Naive thymus-derived CD4-positive, alpha-beta T cell (primary cell): ENCODE data around the gene MYH15. TPM values are rescaled to one million over a fixed set of nuclear protein-coding genes. Genes with fewer than 3 reads are reported as not detected.

Experiments
- ATAC-seq: fragments of 150-1000 bp; cut with Tn5 transposase; 2 replicates; pipeline ENCODE4 v1.10.0; 2021; ENCODE audit warnings: mild to moderate bottlenecking, moderate library complexity
- CTCF ChIA-PET: fragments of 350-600 bp; sonication (Branson Sonifier 250); formaldehyde crosslinking; loops from one replicate; lab custom pipeline; 2021; ENCODE audit warnings: antibody characterized with exemption; lab: Charles Lee
- POLR2A ChIA-PET: fragments of 350-600 bp; sonication (Branson Sonifier 250); formaldehyde crosslinking; loops from one replicate; lab custom pipeline; 2021; ENCODE audit warnings: antibody characterized with exemption, inconsistent platforms; lab: Charles Lee
- DNase-seq, 9 donors: peaks; one replicate each; pipeline versions ENCODE4 v3.0.0 to v3.0.0-alpha.2; 2020 to 2022; ENCODE audit warnings: mixed read lengths in 1 of 9
- H3K27ac ChIP-seq: one replicate; pipeline ENCODE4 v1.7.0; 2013; ENCODE audit warnings: mild to moderate bottlenecking, low read depth, low read length, moderate library complexity
- H3K27me3 ChIP-seq, 2 donors: one replicate each; pipeline ENCODE4 v1.7.0; 2013; ENCODE audit warnings: low read length in 2 of 2, mild to moderate bottlenecking in 2 of 2, moderate library complexity in 2 of 2; ENCODE audit not compliant: control insufficient read depth in 2 of 2, insufficient read depth in 2 of 2
- H3K36me3 ChIP-seq, 3 experiments: 1 replicate in 2 of 3; 2 replicates in 1 of 3; pipeline ENCODE4 v1.7.0; 2013; ENCODE audit warnings: low read length in 3 of 3, mild to moderate bottlenecking in 3 of 3, moderate library complexity in 1 of 3; ENCODE audit not compliant: insufficient read depth in 3 of 3, control insufficient read depth in 2 of 3
- H3K4me1 ChIP-seq, 2 donors: one replicate each; pipeline ENCODE4 v1.7.0; 2013; ENCODE audit warnings: low read length in 2 of 2, mild to moderate bottlenecking in 2 of 2, moderate library complexity in 1 of 2; ENCODE audit not compliant: control insufficient read depth in 2 of 2, insufficient read depth in 2 of 2
- H3K4me3 ChIP-seq: 2 replicates; pipeline ENCODE4 v1.7.0; 2013; ENCODE audit warnings: mild to moderate bottlenecking, low read length
- H3K9me3 ChIP-seq, 3 experiments: 1 replicate in 2 of 3; 2 replicates in 1 of 3; pipeline ENCODE4 v1.7.0; 2013; ENCODE audit warnings: low read length in 3 of 3; ENCODE audit not compliant: control insufficient read depth in 2 of 3
- H3K27ac Mint-ChIP-seq, 9 donors: one replicate each; pipeline ENCODE4 v1.8.0; 2020 to 2022; ENCODE audit warnings: mixed read lengths in 9 of 9, mild to moderate bottlenecking in 8 of 9, moderate library complexity in 5 of 9, inconsistent platforms in 2 of 9
- H3K27me3 Mint-ChIP-seq, 5 donors: one replicate each; pipeline ENCODE4 v1.8.0; 2021 to 2022; ENCODE audit warnings: mixed read lengths in 5 of 5, mild to moderate bottlenecking in 1 of 5
- H3K36me3 Mint-ChIP-seq, 5 donors: one replicate each; pipeline ENCODE4 v1.8.0; 2020 to 2022; ENCODE audit warnings: mixed read lengths in 5 of 5, mild to moderate bottlenecking in 3 of 5, inconsistent platforms in 1 of 5
- H3K4me1 Mint-ChIP-seq, 7 donors: one replicate each; pipeline ENCODE4 v1.8.0; 2020 to 2022; ENCODE audit warnings: mixed read lengths in 7 of 7, mild to moderate bottlenecking in 3 of 7, inconsistent platforms in 1 of 7
- H3K4me3 Mint-ChIP-seq, 10 donors: one replicate each; pipeline ENCODE4 v1.8.0; 2020 to 2022; ENCODE audit warnings: mild to moderate bottlenecking in 10 of 10, mixed read lengths in 10 of 10, moderate library complexity in 6 of 10, inconsistent platforms in 2 of 10
- H3K9me3 Mint-ChIP-seq, 11 donors: one replicate each; pipeline ENCODE4 v1.8.0; 2020 to 2022; ENCODE audit warnings: mixed read lengths in 11 of 11, mild to moderate bottlenecking in 4 of 11, inconsistent platforms in 1 of 11, moderate library complexity in 1 of 11
- intact Hi-C, 2 donors: fragments of 100-400 bp; cut with micrococcal nuclease; formaldehyde crosslinking; loops; one replicate each; pipeline ENCODE4 v1.15.1; 2023
- polyA plus RNA-seq, 2 donors: library from polyadenylated mRNA; unstranded; fragments of 300-500 nt; fragmentation: Illumina TruSeq; gene quantifications; one replicate each; pipeline ENCODE4 v1.2.3, GENCODE V29; 2021
- total RNA-seq, 6 experiments: library from RNA in 5 of 6; stranded (reverse) in 5 of 6; gene quantifications; 1 replicate in 5 of 6; 2 replicates in 1 of 6; pipeline ENCODE4 v1.2.3 and lab custom pipeline; 2021 to 2026

MYH15 gene
- total RNA-seq (under 1 TPM in 4 of 5 experiments, not detected in 1; 0.05 to 0.29 (median 0.10) TPM), polyA plus RNA-seq (not detected), total RNA-seq (lab: John Stamatoyannopoulos, UW) (not detected)

GRCh38 chr3:108510496-108510895 is at the start of gene MYH15:
MYH15 (minus strand) TSS chr3:108510596; CDS start chr3:108510530, 66 bp downstream.
- Mint-ChIP-seq H3K27ac (no peak within 1 kb of the TSS), H3K9me3 (no peaks in the 10 kb centered on the region), H3K36me3 (no peaks in the 10 kb centered on the region), H3K4me3 (no peak within 1 kb of the TSS), H3K27me3 (peaks cover 0 to 7% (median 0%) of the 10 kb centered on the region in 5 donors), H3K4me1 (peaks cover 0 to 4% (median 0%) of the 10 kb centered on the region in 7 donors)
- DNase-seq (no peak), ATAC-seq (no peak)
- H3K27me3 ChIP-seq: no peaks in the 10 kb centered on the region
- no peaks in the 10 kb centered on the region for H3K36me3 ChIP-seq
- no peak within 1 kb of the TSS for H3K4me3 ChIP-seq
- ChIA-PET POLR2A (no interaction called here), CTCF (no interaction called here)
- intact Hi-C loops: no loop called here
- H3K27ac ChIP-seq: no peak within 1 kb of the TSS
- no peaks in the 10 kb centered on the region for H3K9me3 ChIP-seq
- H3K4me1 ChIP-seq: no peaks in the 10 kb centered on the region

DNA sequence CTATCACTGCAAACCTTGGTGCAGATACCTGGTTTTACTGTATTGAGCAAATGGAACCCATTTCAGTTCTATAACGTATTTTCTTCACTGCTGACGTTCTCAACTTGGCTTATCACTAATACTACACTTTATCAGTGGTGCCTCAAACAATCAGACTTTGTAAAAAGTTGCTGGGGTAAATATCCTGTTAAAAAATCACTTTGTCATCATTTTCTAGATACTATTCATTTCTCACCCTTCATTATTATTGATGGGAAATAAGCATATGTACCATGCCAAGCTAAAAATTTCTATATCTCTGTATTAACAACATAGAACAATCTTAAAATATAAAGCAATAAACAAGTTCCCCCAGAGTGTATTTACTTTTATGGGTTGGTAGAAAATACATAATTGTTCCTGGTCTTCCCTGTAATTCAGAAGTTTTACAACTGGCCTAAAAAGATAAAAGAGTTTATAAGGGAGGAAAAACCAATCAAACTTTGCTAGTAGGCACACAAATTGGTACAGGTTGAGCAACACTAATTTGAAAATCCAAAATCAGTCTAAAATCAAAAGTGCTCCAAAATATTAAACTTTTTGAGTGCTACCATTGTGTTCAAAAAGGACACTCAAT is 45.7 kb upstream of the MYH15 start:
- no peak for DNase-seq
- H3K27me3 ChIP-seq: no peaks in the 10 kb centered on the region
- Mint-ChIP-seq H3K4me3 (no peak overlapping the region), H3K27ac (no peak overlapping the region), H3K36me3 (peaks cover 0 to 23% (median 11%) of the 10 kb centered on the region in 5 donors), H3K4me1 (peaks cover 0 to 12% (median 0%) of the 10 kb centered on the region in 7 donors), H3K9me3 (no peaks in the 10 kb centered on the region), H3K27me3 (no peaks in the 10 kb centered on the region)
- H3K36me3 ChIP-seq: no peaks in the 10 kb centered on the region
- ChIA-PET POLR2A (no interaction called here), CTCF (interaction anchor here (0.6 kb wide), 1 partner anchor 358 kb away, joined by 3 read pairs; no protein-coding TSS in a partner anchor)
- H3K9me3 ChIP-seq: no peaks in the 10 kb centered on the region
- ATAC-seq: no peak
- H3K4me1 ChIP-seq: no peaks in the 10 kb centered on the region
- no peak overlapping the region for H3K4me3 ChIP-seq
- intact Hi-C loops: loop anchor here in 1 of 2 donors (10.0 kb wide), 1 partner anchor 801 kb away; no protein-coding TSS in a partner anchor
- H3K27ac ChIP-seq: no peak overlapping the region

DNA sequence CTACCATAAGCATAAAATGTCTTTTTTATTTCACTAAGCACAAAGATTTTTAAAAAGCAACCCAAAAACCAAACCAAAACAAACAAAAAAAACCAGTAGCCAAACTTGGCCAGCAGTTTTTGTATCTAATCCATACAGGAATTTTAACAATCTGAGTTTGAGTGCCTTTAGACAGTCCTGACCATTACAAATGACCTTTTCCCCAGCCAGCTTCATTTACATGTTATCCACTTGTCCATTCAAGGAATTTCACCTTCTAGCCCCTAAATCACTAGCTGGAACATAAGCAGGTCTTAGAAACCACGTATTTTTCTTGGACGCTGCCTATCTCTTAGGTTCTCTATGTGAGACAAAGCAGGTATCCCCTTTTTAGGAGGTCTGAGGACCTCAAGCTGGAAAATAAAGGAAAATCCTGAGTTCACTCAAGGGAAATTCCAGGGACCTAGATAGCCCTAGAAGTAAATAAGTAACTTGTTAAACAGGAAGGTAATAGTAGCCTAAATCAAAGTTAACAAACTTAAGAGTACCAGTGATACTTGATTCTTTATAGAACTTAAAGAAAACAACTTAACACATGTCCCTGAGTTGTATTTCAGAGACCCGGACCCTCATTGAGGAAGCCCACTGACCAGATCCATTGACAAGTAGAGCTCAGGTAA is 44.6 kb upstream of the MYH15 start:
- intact Hi-C loops: loop anchor here (5.0 to 10.0 kb wide), 6 partner anchors 403 to 1123 kb away; no protein-coding TSS in a partner anchor
- H3K27ac ChIP-seq: no peak overlapping the region
- H3K4me3 ChIP-seq: no peak overlapping the region
- Mint-ChIP-seq H3K27me3 (no peaks in the 10 kb centered on the region), H3K36me3 (peaks cover 0 to 19% (median 11%) of the 10 kb centered on the region in 5 donors), H3K27ac (peak overlapping the region in 2 of 9 donors; percentile 14 to 19), H3K9me3 (no peaks in the 10 kb centered on the region), H3K4me3 (no peak overlapping the region), H3K4me1 (peaks cover 0 to 12% (median 0%) of the 10 kb centered on the region in 7 donors)
- POLR2A ChIA-PET: no interaction called here
- H3K9me3 ChIP-seq: no peaks in the 10 kb centered on the region
- no peaks in the 10 kb centered on the region for H3K27me3 ChIP-seq
- DNase-seq (no peak), ATAC-seq (no peak)
- CTCF ChIA-PET: interaction anchor here (0.6 kb wide), 1 partner anchor 64 kb away, joined by 3 read pairs; no protein-coding TSS in a partner anchor
- H3K36me3 ChIP-seq: no peaks in the 10 kb centered on the region
- H3K4me1 ChIP-seq: no peaks in the 10 kb centered on the region

DNA sequence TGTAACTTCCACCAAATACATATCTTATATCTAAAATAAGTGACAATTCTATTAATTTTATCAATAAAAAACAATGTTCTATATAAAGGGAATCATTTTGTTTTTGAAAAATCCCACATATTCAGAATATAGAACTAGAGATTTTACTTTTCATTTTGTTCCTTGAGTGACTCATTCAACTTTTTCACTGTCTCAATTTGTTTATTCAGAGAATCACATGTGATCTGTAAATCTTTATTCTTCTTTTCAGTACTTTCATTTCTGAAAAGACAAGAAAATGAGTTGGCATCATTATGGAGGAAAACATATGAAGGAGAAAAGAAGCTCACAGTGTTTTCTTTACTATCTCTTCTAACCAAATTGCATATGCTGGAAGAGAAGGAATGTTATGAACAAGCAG is 43.8 kb upstream of the MYH15 start:
- DNase-seq (no peak), ATAC-seq (no peak)
- intact Hi-C loops: loop anchor here (5.0 to 10.0 kb wide), 6 partner anchors 402 to 1122 kb away; no protein-coding TSS in a partner anchor
- Histone ChIP-seq H3K27me3 (no peaks in the 10 kb centered on the region), H3K4me1 (no peaks in the 10 kb centered on the region), H3K4me3 (no peak overlapping the region), H3K9me3 (no peaks in the 10 kb centered on the region), H3K36me3 (no peaks in the 10 kb centered on the region), H3K27ac (no peak overlapping the region)
- CTCF ChIA-PET: no interaction called here
- H3K4me1 Mint-ChIP-seq: peaks cover 0 to 10% (median 0%) of the 10 kb centered on the region in 7 donors
- POLR2A ChIA-PET: no interaction called here
- H3K27ac Mint-ChIP-seq: no peak overlapping the region
- no peaks in the 10 kb centered on the region for H3K27me3 Mint-ChIP-seq
- no peaks in the 10 kb centered on the region for H3K9me3 Mint-ChIP-seq
- H3K36me3 Mint-ChIP-seq: peaks cover 0 to 18% (median 9%) of the 10 kb centered on the region in 5 donors
- H3K4me3 Mint-ChIP-seq: no peak overlapping the region

GRCh38 chr3:108552267-108553159 is 42.1 kb upstream of the MYH15 start:
- POLR2A ChIA-PET: interaction anchor here (1.0 kb wide), 1 partner anchor 37 kb away, joined by 3 read pairs; the partner anchor contains the start of genes CIP2A and DZIP3
- H3K4me1 Mint-ChIP-seq: peaks cover 0 to 12% (median 0%) of the 10 kb centered on the region in 7 donors
- no peaks in the 10 kb centered on the region for H3K4me1 ChIP-seq
- DNase-seq: peak in 7 of 9 donors; percentile 4 to 40 (median 28)
- no peaks in the 10 kb centered on the region for H3K9me3 Mint-ChIP-seq
- H3K27me3 Mint-ChIP-seq: no peaks in the 10 kb centered on the region
- no peak overlapping the region for H3K27ac Mint-ChIP-seq
- peak; percentile 66 for ATAC-seq
- CTCF ChIA-PET: interaction anchor here (0.6 to 2.6 kb wide), 18 partner anchors 9 to 877 kb away, joined by 3 to 9 read pairs (median 4); partner anchors contain the start of genes CIP2A and DZIP3
- H3K9me3 ChIP-seq: no peaks in the 10 kb centered on the region
- H3K4me3 Mint-ChIP-seq: no peak overlapping the region
- no peaks in the 10 kb centered on the region for H3K27me3 ChIP-seq
- no peak overlapping the region for H3K4me3 ChIP-seq
- intact Hi-C loops: loop anchor here (1.0 to 10.0 kb wide), 13 partner anchors 36 to 1316 kb away; partner anchors contain the start of genes CIP2A (in 1 of the 2) and DZIP3 (in 1 of the 2)
- peaks cover 0 to 17% (median 4%) of the 10 kb centered on the region in 5 donors for H3K36me3 Mint-ChIP-seq
- no peak overlapping the region for H3K27ac ChIP-seq
- H3K36me3 ChIP-seq: no peaks in the 10 kb centered on the region

GRCh38 chr3:108548886-108549285 is 38.5 kb upstream of the MYH15 start:
- Mint-ChIP-seq H3K27ac (no peak overlapping the region), H3K4me1 (peaks cover 0 to 13% (median 9%) of the 10 kb centered on the region in 7 donors), H3K4me3 (no peak overlapping the region), H3K9me3 (no peaks in the 10 kb centered on the region), H3K27me3 (no peaks in the 10 kb centered on the region), H3K36me3 (peaks cover 0 to 21% (median 0%) of the 10 kb centered on the region in 5 donors)
- DNase-seq (no peak), ATAC-seq (no peak)
- CTCF ChIA-PET: no interaction called here
- Histone ChIP-seq H3K4me1 (no peaks in the 10 kb centered on the region), H3K36me3 (no peaks in the 10 kb centered on the region), H3K9me3 (no peaks in the 10 kb centered on the region), H3K4me3 (no peak overlapping the region), H3K27me3 (no peaks in the 10 kb centered on the region), H3K27ac (no peak overlapping the region)
- intact Hi-C loops: no loop called here
- POLR2A ChIA-PET: no interaction called here
